Immature natural killer cell (primary cell): ENCODE measurements around the gene IL2RA. TPM values are rescaled to one million over a fixed set of nuclear protein-coding genes. Genes with fewer than 3 reads are reported as not detected.
"Not testable (repeated sequence)": the region's sequence is repeated elsewhere in the genome, so short reads cannot be mapped to it uniquely, and the experiment has no call there.

ENCODE experiments used
- DNase-seq, 3 donors: peaks; one replicate each; pipeline ENCODE4 v3.0.0; 2022; ENCODE audit warnings: mixed read lengths in 1 of 3
- H3K27ac Mint-ChIP-seq, 6 donors: one replicate each; pipeline ENCODE4 v1.8.0; 2020; ENCODE audit warnings: mixed read lengths in 6 of 6, mild to moderate bottlenecking in 5 of 6, inconsistent platforms in 4 of 6, moderate library complexity in 3 of 6
- H3K27me3 Mint-ChIP-seq, 3 donors: one replicate each; pipeline ENCODE4 v1.8.0; 2020 to 2021; ENCODE audit warnings: low read depth in 3 of 3, mild to moderate bottlenecking in 3 of 3, mixed read lengths in 3 of 3, moderate library complexity in 3 of 3, inconsistent platforms in 1 of 3
- H3K36me3 Mint-ChIP-seq, 3 donors: one replicate each; pipeline ENCODE4 v1.8.0; 2020; ENCODE audit warnings: mixed read lengths in 3 of 3, inconsistent platforms in 2 of 3, mild to moderate bottlenecking in 2 of 3
- H3K4me1 Mint-ChIP-seq, 2 donors: one replicate each; pipeline ENCODE4 v1.8.0; 2020; ENCODE audit warnings: inconsistent platforms in 2 of 2, mild to moderate bottlenecking in 2 of 2, mixed read lengths in 2 of 2, moderate library complexity in 1 of 2
- H3K4me3 Mint-ChIP-seq, 5 donors: one replicate each; pipeline ENCODE4 v1.8.0; 2020; ENCODE audit warnings: mild to moderate bottlenecking in 5 of 5, mixed read lengths in 5 of 5, inconsistent platforms in 3 of 5, moderate library complexity in 3 of 5
- H3K9me3 Mint-ChIP-seq, 6 donors: one replicate each; pipeline ENCODE4 v1.8.0; 2020; ENCODE audit warnings: mild to moderate bottlenecking in 6 of 6, mixed read lengths in 6 of 6, inconsistent platforms in 4 of 6, moderate library complexity in 3 of 6
- polyA plus RNA-seq, 3 donors: library from polyadenylated mRNA; unstranded; fragments of 300-500 nt; fragmentation: Illumina TruSeq; gene quantifications; one replicate each; pipeline ENCODE4 v1.2.3, GENCODE V29; 2021

Gene IL2RA
- polyA plus RNA-seq, 3 donors from 2014 or later, result 2.7 to 3.9 (median 3.6) TPM

DNA sequence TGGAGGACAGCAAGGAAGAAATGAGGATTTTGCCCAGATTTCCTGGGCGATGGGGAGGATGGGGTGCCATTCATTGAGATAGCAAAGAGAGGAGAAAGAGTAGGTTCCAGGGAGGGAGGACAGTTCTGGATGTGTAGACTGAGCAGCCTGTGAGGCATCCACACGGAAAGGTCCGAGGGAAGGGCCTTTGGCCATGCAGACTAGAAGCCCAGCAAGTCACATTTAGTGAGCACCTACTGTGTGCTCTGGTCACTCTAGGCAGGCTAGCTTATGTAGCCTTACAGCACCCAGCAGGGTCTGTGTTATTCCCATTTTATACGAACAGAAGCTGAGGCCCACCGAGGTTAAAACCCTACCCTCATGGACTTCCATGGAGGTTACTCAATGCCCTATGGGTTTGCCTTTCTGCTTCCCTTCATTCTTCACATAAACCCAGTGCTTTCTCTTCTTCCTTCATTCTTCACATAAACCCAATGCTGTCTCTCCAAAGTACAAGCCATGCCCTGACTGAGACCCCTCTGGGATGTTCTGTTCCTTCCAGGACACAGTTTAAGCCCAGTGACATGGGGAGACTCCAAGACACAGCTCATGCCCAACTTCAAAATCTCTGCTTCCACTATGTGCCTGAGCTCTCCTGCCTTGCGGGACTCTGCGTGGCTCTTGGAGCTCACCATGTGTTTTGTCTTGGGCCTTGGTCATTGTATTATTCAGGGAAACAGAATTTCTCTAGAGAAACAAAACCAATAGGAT lies 13.7 kb downstream of the IL2RA start:
- H3K4me3 Mint-ChIP-seq, result peak overlapping the region in 1 of 5 donors; percentile 10
- H3K36me3 Mint-ChIP-seq, result peaks cover 0 to 4% (median 0%) of the 10 kb centered on the region in 3 donors
- H3K4me1 Mint-ChIP-seq, result peaks cover 52 to 66% of the 10 kb centered on the region in 2 donors
- peaks cover 15 to 29% (median 19%) of the 10 kb centered on the region in 3 donors for H3K27me3 Mint-ChIP-seq
- no peak for DNase-seq
- no peaks in the 10 kb centered on the region for H3K9me3 Mint-ChIP-seq
- H3K27ac Mint-ChIP-seq, result peak overlapping the region in 2 of 6 donors; percentile 4 to 5

DNA sequence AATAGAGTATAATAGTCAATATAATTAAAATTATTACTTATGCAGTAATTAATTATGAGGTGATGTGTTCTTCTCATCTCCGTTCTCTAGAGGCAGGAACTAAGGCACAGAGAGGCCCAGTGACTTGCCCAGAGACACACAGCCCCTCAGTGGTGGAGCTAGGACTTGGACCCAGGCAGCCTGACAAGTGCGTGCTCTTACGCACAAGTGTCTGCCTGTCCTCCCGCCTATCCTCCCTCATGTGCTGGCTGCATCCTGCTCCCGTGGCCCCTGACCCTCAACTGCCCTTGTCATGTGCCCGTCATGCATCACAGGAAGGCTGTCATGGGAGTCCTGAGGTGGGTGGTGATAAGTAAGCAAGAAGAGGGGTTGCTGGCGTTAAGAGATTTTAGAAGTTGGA lies 14.3 kb downstream of the IL2RA start:
- Mint-ChIP-seq H3K27ac (peak overlapping the region in 1 of 6 donors; percentile 5), H3K4me3 (peak overlapping the region in 1 of 5 donors; percentile 10), H3K9me3 (no peaks in the 10 kb centered on the region), H3K4me1 (peaks cover 47 to 60% of the 10 kb centered on the region in 2 donors), H3K36me3 (peaks cover 0 to 4% (median 0%) of the 10 kb centered on the region in 3 donors), H3K27me3 (peaks cover 15 to 25% (median 19%) of the 10 kb centered on the region in 3 donors)
- no peak for DNase-seq

DNA sequence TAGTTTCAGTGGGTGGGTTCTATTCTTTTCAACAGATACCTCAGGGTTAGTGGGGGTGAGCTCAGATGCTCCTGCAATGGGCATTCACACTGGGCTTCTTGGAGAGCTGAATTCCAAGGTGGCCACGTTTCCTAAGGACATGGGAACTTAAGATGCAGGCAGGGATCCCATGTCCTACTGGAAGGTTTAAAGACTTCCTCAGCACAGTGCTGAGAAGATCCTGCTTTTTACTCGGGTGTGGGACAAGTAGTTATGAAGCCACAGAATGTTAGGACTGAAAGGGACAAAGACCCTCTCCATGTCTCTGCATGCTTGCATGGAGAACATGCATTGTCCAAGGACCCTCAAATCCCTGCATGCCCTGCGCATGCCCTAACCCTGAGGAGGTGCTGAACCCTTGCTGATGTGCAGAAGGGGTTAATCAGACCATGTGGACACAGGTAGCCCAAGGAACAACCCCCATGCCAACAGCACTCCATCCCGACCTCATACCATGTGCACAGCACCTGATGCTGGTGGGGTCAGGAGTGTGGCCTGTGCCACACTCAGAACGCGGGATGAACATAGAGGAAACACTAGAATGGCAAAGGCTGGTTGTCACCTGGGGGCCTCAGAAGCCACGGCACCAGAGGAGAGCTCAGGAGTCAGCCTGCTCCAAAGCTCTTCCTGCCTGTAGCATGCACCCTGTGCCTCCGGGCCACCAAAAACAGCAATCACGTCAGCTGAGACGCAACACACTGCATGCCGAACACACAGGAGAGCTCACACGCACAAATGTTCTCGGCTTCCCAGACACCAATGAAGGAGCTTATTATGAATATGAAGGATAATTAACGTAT lies 15.2 kb downstream of the IL2RA start:
- Mint-ChIP-seq H3K4me3 (no peak overlapping the region), H3K27ac (peak overlapping the region in 1 of 6 donors; percentile 3), H3K36me3 (peaks cover 0 to 4% (median 0%) of the 10 kb centered on the region in 3 donors), H3K9me3 (no peaks in the 10 kb centered on the region), H3K4me1 (peaks cover 39 to 52% of the 10 kb centered on the region in 2 donors), H3K27me3 (peaks cover 7 to 18% (median 12%) of the 10 kb centered on the region in 3 donors)
- DNase-seq, result no peak

DNA sequence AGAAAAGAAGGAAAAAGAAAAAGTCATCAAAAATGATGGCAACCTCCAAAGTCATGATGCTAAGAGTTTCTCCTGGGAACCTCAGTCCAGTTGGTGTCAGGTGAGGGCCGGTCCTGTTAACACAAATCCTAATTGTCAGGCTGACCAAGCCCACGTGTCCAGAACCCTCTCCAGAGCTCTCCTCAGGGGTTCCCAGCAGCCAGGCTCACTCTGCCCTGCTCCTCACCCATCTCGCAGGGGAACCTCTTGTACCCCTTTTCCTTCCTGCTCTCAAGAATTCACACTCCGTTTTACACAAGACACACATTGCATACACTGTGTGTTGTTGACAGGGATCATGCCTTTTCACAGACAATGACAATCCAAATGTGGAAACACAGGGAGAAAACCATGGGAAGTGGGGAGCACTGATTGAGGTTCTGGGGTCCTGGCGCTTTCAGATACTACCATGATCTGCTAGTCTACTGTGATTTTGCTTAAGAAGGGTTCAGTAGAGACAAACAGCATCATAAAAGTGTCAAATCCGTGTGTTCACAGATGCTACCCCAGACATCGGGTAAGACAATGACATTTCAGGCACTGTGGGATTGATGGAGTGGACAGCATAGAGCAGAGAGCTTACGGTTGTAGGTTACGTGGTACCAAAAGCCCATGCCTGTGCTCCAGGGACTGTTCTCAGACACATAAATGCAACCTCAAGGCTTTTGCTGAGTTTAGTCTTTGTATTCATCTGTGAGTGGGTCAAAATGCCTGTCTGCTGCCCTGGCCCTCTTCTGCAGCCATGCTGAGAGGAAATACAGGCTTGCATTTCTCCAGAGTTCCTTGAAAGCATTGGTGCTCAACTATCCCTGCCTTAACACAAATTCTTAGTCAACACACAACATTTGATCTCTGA lies 16.0 kb downstream of the IL2RA start:
- Mint-ChIP-seq H3K4me1 (peaks cover 35 to 45% of the 10 kb centered on the region in 2 donors), H3K4me3 (no peak overlapping the region), H3K9me3 (no peaks in the 10 kb centered on the region), H3K27ac (peak overlapping the region in 1 of 6 donors; percentile 3), H3K36me3 (peaks cover 0 to 4% (median 0%) of the 10 kb centered on the region in 3 donors), H3K27me3 (peaks cover 5 to 11% (median 11%) of the 10 kb centered on the region in 3 donors)
- no peak for DNase-seq

DNA sequence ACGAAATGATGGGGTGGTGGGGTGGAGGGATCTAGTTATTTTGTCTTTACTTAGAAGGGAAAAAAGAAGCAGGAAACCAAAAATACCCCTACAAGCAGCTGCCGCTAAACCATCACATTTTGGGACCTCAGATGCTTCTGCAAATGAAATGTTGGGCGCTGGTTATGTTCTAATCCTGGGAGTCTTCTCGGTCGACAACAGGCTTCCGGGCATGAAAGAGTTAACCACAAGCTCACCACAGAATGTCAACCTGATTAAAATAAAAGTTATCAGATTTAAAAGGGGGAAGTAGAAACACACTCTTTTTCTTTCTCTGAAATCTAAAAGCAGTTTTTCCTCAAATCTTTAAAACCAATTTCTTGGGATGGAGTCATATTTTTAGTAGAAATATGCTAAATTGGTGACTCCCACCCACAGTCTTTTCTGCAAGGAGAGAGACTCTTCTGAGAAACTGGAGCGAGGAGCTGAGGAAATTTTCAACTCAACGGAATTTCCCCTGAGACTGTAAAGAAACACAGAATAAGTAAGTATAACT lies 16.8 kb downstream of the IL2RA start:
- Mint-ChIP-seq H3K4me3 (no peak overlapping the region), H3K27ac (no peak overlapping the region), H3K27me3 (peaks cover 0 to 4% (median 4%) of the 10 kb centered on the region in 3 donors), H3K36me3 (peaks cover 0 to 4% (median 0%) of the 10 kb centered on the region in 3 donors), H3K9me3 (no peaks in the 10 kb centered on the region), H3K4me1 (peaks cover 28 to 38% of the 10 kb centered on the region in 2 donors)
- DNase-seq, result no peak

DNA sequence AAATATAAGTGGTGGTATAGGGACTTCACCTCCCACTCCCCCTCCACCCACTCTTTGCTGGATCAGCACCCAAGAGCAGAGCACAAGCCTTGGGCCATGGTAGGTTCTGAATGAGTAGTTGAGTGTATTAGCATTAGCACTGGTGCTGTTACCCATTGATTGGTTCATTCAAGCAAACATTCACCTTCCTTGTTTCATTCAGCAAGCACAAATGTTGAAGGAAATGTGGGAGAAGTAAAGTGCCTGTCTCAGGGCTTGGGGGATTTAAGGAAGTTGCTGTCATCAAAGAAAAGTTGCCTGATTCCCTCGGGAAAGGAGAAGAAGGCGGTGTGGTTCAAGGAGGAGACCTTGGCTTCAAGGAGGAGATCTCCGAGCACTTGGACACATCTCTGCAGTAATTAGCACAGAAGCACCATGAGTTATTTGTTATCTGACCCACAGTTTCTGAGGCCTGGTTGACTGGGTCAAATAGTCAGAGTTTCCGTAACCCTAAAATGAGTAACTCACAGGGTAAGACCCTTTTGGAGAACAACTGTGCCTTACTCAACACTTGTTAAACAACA lies 17.3 kb downstream of the IL2RA start:
- DNase-seq, result no peak
- Mint-ChIP-seq H3K4me1 (peaks cover 22 to 32% of the 10 kb centered on the region in 2 donors), H3K36me3 (peaks cover 0 to 4% (median 0%) of the 10 kb centered on the region in 3 donors), H3K9me3 (no peaks in the 10 kb centered on the region), H3K27me3 (peaks cover 0 to 9% (median 3%) of the 10 kb centered on the region in 3 donors), H3K27ac (peak overlapping the region in 1 of 6 donors; percentile 28), H3K4me3 (peak overlapping the region in 2 of 5 donors; percentile 6 to 24)

DNA sequence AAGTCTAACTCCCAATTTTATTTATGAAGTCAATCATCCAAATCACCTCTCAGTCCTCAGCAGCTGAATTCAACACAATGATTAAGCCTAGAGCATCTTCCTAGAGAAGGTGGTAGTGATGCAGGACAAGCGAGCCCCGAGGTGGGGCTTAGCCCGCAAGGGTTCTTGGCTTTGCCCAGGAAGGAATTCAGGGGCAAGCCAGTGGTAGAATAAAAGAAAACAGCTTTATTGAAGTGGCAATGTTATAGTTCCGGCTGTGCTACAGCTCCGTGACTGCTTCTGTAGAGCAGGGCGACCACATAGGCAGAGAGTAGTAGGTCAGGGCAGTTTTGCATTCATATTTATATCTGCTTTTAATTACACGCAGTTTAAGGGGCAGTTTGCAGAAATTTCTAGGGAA lies 18.1 kb downstream of the IL2RA start:
- Mint-ChIP-seq H3K4me1 (peaks cover 20 to 27% of the 10 kb centered on the region in 2 donors), H3K27ac (peak overlapping the region in 1 of 6 donors; percentile 46), H3K36me3 (peaks cover 0 to 4% (median 0%) of the 10 kb centered on the region in 3 donors), H3K9me3 (no peaks in the 10 kb centered on the region), H3K4me3 (peak overlapping the region in 2 of 5 donors; percentile 14 to 47), H3K27me3 (peaks cover 0 to 12% (median 0%) of the 10 kb centered on the region in 3 donors)
- DNase-seq, result no peak

DNA sequence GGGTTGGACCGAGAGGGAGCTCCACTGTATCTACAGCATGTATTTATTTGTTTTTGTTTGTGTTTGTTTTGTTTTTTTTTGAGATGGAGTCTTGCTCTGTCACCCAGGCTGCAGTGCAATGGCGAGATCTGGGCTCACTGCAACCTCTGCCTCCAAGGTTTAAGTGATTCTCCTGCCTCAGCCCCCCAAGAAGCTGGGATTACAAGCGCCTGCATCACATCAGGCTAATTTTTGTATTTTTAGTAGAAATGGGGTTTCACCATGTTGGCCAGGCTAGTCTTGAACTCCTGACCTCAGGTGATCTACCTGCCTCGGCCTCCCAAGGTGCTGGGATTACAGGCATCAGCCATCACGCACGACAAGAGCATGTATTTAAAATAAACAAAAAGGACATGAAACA lies 18.8 kb downstream of the IL2RA start:
- H3K27me3 Mint-ChIP-seq, result peaks cover 2 to 12% (median 2%) of the 10 kb centered on the region in 3 donors
- not testable (repeated sequence) for DNase-seq, H3K4me3 Mint-ChIP-seq, H3K9me3 Mint-ChIP-seq, H3K36me3 Mint-ChIP-seq, H3K27ac Mint-ChIP-seq
- H3K4me1 Mint-ChIP-seq, result peaks cover 27 to 34% of the 10 kb centered on the region in 2 donors

DNA sequence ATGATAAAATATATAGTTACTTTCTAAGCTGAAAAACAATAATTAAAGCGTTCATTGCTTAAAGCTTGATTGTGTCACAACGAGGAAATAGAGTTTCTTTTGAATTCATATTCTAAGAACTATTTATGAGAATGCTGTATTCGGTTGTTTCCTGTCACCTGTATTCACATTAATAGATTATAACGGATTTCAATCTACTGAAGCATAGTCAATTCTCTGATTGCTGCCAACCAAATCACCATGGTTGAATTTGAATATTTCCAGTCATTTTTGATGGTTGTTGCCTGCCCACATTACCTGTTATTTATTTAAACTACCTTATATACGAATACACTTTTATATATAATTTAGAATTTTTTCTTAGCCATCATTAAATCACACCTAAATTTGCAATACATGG lies 22.0 kb downstream of the IL2RA start:
- peaks cover 0 to 4% (median 0%) of the 10 kb centered on the region in 3 donors for H3K36me3 Mint-ChIP-seq
- H3K9me3 Mint-ChIP-seq, result no peaks in the 10 kb centered on the region
- no peak for DNase-seq
- H3K4me1 Mint-ChIP-seq, result peaks cover 40 to 43% of the 10 kb centered on the region in 2 donors
- H3K4me3 Mint-ChIP-seq, result no peak overlapping the region
- no peak overlapping the region for H3K27ac Mint-ChIP-seq
- H3K27me3 Mint-ChIP-seq, result peaks cover 2 to 10% (median 5%) of the 10 kb centered on the region in 3 donors

DNA sequence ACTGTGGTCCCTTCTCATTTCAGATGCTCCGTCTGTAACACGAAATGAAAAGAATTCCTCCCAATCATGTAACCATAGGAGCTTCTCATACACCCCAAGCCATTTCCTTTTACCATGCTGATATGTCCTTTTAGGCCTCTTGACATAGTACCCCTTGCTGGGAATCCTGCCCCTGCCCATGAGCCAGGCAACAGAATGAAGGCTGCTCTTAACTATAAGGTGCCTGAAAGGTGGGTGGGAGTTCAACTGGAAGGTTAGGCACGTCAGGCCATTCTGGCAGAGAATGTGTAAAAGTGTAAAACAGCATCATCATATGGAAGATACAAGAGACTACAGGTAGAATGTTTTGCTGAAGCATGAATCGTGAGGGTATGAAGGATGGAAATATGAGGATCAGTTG lies 22.5 kb downstream of the IL2RA start:
- Mint-ChIP-seq H3K9me3 (no peaks in the 10 kb centered on the region), H3K27me3 (peaks cover 2 to 10% (median 5%) of the 10 kb centered on the region in 3 donors), H3K27ac (no peak overlapping the region), H3K4me3 (no peak overlapping the region), H3K36me3 (peaks cover 0 to 4% (median 0%) of the 10 kb centered on the region in 3 donors), H3K4me1 (peaks cover 35 to 38% of the 10 kb centered on the region in 2 donors)
- DNase-seq, result no peak

DNA sequence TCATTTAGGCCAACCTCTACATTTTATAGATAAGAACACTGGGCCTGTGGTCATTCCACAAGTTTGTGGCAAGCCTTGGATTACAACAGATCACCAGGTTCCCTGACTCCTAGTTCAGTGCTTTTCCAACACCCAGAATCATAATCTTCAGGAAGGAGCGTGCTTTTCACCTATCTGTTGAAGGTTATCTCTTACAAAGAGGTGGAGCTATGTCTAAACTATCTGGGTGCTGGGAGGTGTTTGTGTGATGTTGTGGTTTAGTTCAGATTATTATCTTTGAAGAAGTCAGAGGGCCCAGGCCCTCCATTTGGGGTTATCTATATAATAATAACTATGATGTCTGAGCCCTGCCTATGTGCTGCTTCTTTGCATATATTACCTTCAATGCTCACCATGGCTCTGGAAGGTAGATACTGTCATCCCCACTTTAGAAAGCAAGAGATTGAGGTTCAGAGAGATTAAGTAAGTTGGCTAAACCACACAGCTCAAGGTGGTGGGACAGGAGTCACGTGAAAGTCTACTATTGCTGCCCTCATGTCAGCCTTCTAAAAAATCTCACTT lies 24.0 kb downstream of the IL2RA start:
- Mint-ChIP-seq H3K27me3 (peaks cover 2 to 11% (median 5%) of the 10 kb centered on the region in 3 donors), H3K36me3 (no peaks in the 10 kb centered on the region), H3K4me3 (peak overlapping the region; percentile 21 to 56 (median 40)), H3K4me1 (peaks cover 27 to 38% of the 10 kb centered on the region in 2 donors), H3K9me3 (no peaks in the 10 kb centered on the region), H3K27ac (peak overlapping the region; percentile 16 to 89 (median 58))
- peak; percentile 60 to 64 (median 62) for DNase-seq

DNA sequence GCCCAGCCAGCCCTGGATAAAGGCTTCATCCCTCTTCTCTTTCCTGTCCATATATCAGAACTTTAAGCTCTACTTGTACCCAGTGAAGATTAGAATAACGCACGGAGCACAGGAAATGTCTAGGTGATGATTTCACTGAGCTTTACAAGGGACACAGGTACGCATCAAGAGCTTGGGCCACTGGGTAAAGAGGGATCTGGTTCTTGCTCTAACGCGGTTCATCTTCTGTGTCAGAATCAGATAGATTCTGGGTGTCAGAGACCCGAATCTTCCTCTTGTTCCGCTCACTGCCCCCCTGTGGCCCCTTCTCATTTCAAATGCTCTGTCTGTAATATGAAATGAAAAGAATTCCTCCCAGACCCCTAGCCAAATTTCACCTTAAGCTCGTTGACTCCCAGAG lies 24.7 kb downstream of the IL2RA start:
- H3K27me3 Mint-ChIP-seq, result peaks cover 2 to 11% (median 5%) of the 10 kb centered on the region in 3 donors
- H3K36me3 Mint-ChIP-seq, result no peaks in the 10 kb centered on the region
- peak overlapping the region in 1 of 5 donors; percentile 3 for H3K4me3 Mint-ChIP-seq
- H3K27ac Mint-ChIP-seq, result peak overlapping the region in 1 of 6 donors; percentile 40
- no peak for DNase-seq
- peaks cover 27 to 38% of the 10 kb centered on the region in 2 donors for H3K4me1 Mint-ChIP-seq
- no peaks in the 10 kb centered on the region for H3K9me3 Mint-ChIP-seq
